NCI-H524 (cell line): ENCODE data around the gene INS.

Source experiments
- DNase-seq, 2 experiments: peaks; one replicate each; lab custom pipeline; 2025; lab: John Stamatoyannopoulos, UW

INS gene

GRCh38 chr11:2160736-2161259 is at the start of gene INS:
Gene INS, minus strand, starts transcription at chr11:2161209. Its CDS starts 238 bp downstream, at chr11:2160971.
- no peak for DNase-seq

DNA sequence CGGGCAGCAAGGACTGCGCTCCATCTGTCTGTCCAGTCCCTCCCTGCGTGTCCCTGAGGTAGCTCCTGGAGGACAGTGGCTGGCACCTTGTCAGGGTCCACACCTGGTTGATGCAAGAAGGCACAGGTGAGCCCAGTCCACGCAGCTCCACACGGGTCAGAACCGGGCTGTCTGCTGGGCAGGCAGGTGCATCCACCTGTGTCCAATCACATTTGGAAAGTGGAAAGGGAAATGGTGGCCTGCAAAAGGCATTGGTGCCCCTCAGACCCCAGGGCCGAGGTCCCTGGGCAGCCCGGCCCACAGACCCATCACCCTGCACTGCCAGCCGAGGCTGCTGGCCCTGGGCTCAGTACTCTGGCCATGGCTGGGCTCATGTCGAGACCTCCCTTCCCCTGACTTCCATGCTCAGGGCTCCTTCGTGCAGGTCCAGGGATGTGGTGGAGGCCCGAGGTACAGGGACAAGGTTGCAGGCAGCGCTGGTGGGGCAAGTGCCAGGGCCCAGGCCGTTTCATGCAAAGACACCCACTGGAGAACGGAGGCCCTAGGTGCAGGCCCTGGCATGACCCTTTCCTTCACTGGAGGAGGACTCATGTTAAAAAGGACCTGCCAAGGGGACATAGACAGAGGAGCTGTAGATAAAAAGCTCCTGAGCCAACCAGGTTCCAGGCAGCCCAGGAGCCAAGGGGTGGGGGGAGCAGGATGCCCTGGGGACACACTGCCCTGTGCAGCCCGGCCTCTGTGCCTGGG is 49.5 kb upstream of the INS start:
- DNase-seq, result no peak

DNA sequence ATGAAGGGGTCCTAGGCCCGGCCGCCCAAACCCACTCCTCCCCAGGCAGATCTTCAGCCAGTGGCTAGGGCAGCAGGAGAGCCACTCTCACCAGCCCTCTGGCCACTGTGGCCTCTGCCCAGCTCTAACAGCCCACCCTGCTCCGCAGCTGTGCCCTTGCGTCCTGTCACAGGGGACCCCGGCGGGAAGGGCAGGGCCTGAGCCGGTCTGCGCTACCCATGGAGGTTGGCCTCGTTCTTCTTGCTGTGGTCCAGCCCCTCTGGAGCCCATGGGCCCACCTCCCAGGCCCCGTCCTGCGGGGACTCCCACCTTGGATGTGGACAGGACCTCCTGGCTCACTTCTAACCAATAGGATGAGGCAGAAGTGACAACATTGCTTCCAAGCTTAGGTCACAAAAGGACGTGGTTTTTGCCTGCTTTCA is 48.9 kb upstream of the INS start:
- no peak for DNase-seq

- no peak for DNase-seq
These were observed 48.4 kb upstream of the INS start for GRCh38 chr11:2209370-2209801.

- no peak for DNase-seq
These were observed 47.8 kb upstream of the INS start for GRCh38 chr11:2208691-2209369.

DNA sequence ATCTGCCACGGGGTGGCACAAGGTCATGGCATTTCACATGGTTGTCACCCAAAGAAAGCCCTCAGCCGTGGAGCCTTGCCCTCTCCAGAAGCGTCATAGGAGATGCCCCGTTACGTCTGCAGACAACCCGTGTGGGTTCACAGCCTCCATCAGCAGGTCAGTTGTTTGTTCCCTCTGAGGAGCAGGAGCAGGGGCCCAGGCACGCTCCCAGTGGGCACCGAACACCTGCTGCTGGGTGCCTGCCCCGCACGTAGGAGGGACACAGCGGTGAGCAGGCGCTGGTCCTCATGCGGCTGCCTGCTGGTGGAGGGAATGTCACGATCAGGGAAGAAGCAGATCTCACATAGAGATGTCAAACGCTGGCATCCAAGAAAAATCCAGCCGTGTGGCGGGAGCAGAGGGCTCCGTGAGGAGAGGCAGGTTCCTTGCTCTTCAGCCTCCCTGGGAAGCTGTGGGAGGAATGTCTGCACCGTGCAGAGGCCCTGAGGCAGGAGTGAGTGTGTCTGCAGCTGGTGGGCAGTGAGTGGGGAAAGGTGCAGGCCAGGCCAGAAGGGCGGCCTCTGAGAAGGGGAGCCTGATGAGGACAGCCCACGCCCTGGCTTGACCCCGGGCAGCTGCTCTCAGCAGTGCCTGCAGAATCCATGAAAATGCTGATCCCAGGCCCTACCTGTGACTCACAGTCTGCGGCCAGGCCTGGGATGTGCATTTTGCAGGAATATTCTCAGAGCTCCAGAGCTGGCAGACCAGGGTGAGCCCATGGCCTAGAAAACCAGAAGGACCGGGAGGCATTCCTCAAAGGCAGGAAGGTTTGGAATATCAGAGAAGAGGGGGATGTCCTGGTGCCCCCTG is 47.0 kb upstream of the INS start:
- DNase-seq, result no peak

GRCh38 chr11:2207212-2207611 is 46.2 kb upstream of the INS start:
- DNase-seq, result no peak

DNA sequence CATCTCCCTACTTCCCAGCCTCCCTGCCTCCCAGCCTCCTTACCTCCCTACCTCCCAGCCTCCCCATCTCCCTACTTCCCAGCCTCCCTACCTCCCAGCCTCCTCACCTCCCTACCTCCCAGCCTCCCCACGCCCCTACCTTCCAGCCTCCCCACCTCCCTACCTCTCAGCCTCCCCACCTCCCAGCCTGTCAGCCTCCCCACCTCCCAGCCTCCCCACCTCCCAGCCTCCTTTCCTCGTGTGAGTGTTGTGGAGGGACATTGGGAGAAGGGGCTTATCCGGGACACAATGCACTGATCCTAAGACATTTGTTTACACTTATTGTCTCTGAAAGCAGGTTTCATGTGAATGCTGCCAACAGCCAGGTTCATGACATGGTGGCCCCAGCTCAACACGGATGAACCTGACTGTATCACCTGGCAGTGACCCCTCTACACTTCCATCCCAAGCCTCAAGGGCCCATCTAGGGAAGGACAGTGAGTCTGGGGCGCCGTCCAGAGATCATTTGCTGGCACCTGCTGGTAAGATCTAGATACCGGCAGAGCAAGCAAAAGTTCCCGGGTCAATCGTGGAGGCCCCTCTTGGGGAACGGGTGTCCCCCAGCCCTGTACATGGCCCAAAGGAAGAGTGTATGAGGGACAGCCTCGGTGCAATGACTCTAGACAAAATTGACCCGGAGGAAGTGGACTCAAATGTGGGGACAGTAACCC is 45.1 kb upstream of the INS start:
- no peak for DNase-seq

- no peak for DNase-seq
These were observed 44.3 kb upstream of the INS start for GRCh38 chr11:2205214-2205720.

DNA sequence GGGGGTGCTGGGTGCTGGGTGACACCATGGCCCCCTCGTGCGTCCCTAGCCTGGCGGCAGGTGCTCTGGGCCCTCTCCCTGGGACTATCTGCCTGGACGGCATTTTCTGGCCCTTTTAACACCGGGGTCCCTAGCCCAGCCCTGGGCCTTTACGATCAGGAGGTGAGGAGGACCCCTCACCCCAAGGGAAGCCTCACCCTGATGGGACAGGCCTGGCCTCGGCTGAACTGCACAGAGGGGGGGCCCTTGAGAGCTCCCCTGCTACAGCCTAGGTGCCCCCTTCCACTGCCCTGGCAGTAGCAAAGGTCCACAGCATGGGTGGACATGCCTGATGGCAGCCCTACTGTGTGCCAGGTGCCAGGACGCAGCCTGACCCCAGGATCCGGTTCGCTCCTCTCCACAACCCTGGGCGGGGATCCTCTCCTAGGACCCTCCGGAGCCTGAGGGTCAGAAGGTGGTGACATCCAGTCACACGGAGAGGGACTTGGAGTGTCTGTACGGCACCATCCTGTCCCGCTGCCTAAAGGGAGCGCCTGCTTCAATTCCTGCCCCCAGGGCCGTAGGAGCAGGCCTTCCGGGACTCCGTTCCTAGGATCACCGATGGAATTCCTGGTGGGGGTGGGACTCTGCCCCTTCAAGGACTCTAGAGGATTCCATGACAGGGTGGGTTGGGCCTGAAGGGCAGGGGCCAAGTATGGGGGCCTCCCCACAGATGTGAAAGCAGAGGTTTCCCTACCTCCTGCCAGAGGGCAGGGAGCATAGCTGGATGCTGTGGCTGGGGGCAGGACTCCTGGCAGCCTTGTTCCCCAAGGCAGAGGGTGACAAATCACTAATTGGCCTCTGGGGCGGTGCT is 43.6 kb upstream of the INS start:
- no peak for DNase-seq

DNA sequence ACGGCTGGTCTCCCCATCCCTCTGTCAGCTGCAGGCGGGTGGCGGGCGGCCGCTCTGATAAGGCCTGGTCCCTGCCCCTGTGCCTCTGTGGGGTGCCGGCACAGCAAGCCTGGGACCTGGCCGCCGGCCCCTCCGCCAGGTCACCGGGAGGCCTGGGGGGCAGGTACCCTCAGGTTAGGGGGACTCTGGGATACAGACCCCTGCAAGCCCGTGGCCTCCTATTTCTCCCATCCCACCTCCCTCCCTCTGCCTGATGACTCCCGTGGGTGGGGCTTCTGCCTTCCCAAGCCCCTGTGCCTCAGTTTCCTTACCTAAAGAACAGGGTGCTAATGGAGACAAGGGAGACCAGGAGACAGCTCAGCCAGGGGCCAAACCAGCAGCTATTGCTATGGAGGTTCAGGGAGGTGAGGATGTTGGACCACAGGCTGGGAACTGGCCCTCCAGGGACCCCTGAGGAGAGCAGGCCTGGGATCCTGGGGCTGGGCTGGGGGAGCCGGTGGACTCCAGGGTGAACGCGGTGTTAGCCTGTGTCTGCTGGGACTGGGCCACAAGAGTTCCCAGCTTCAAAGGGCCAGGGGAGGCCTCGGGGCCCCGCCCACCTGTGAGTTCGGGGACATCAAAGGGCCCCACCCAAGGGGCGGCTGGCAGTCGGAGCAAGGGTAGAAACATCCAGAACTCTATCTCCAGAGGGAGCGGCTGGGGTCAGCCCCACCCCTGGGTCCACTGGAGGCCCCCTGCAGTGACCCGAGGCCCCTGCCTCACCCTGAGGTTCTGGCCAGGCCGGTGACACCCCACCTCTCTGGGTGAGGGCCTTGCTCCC is 42.6 kb upstream of the INS start:
- no peak for DNase-seq

GRCh38 chr11:2202900-2203439 is 42.0 kb upstream of the INS start:
- no peak for DNase-seq

- DNase-seq, result no peak
These were observed 41.3 kb upstream of the INS start for GRCh38 chr11:2202071-2202899.

- DNase-seq, result no peak
These were observed 40.5 kb upstream of the INS start for GRCh38 chr11:2201542-2201941.

DNA sequence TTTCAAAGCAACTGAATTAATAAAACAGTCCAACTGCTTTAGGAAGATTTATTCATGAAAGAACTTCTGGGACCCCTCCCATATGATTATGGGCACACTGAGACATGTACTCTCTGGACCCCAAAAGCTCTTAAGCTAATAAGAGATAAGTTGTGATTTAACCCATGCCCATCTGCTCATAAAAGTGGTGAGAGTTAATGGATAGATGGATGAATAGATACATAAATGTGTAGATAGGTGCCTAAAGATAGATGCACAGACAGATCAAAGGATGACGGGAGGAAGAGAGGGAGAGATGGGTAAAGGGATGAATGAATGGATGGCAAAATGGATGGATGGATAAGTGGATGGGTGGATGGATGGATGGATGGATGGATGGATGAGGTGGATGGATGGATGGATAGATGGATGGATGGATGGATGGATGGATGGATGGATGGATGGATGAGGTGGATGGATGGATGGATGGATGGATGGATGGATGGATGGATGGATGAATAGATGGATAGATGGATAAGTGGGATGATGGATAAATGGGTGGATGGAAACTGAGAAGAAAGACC is 40.0 kb upstream of the INS start:
- DNase-seq, result no peak

GRCh38 chr11:2200536-2200935 is 39.5 kb upstream of the INS start:
- DNase-seq, result no peak

GRCh38 chr11:2199466-2200341 is 38.7 kb upstream of the INS start:
- DNase-seq, result no peak
